NCI-H510A (cell line): Measurements from ENCODE around the gene ZNF768.
"Not testable (repeated sequence)": the region's sequence is repeated elsewhere in the genome, so short reads cannot be mapped to it uniquely, and the experiment has no call there.

Source experiments
- DNase-seq: peaks from one replicate; lab custom pipeline; 2025; lab: John Stamatoyannopoulos, UW

Gene ZNF768

GRCh38 chr16:30509081-30509765 is 17.1 kb downstream of the ZNF768 start:
- no peak for DNase-seq

DNA sequence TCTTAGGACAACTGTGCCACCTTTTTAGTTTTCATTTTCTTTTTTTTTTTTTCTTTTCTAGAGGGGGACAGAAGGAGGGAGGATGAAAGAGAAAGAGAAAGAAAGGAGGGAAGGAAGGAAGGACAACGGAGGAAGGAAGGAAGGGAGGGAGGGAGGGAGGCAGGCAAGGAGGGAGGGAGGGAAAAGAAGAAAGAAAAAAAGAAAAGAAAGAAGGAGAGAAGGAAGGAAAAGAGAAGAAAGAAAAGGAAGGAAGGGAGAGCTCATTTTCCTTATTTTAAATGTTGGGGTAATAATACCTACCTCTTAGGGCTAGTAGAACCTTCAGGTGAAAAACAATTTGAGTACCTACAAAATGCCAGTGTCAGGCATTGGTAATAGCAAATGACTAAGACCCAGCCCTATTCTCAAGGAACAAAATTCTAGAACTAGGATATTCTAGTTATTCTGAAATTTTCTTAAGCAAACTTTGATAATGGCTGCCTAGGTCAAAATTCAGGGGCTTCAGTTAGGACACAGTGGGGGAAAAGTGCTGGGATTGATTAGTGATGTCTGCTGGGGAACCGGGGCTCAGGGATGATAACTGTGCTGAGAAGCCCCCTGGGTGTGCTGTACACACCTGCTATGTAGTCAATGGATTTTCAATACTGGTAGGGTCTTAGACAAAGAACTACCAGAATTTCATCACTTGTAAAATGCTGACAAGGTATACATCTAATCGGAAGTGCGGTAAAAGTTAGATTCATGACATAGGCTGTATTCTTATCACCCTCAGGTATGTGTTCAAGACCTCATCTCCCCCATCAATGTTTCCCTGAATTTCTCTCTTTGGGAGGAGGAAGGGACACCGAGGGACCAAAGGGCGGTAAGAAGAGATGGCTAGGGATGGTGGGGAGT is 22.7 kb downstream of the ZNF768 start:
- DNase-seq: no peak

- DNase-seq: no peak
Measured at GRCh38 chr16:30499284-30499683, 27.1 kb downstream of the ZNF768 start.

DNA sequence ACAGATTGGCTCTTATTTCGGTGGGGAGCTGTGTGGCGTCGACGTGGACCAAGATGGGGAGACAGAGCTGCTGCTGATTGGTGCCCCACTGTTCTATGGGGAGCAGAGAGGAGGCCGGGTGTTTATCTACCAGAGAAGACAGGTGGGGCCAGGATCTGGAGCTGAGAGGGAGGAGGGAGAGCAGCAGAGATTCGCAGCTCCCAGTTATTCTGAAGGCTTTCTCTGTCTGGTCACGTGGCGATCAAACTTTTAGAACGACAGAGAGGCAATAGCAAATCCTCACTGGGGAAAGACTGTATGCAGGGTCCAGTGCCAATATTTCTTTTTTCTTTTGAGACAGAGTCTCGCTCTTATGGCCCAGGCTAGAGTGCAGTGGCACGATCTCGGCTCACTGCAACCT is 31.7 kb downstream of the ZNF768 start:
- no peak for DNase-seq

DNA sequence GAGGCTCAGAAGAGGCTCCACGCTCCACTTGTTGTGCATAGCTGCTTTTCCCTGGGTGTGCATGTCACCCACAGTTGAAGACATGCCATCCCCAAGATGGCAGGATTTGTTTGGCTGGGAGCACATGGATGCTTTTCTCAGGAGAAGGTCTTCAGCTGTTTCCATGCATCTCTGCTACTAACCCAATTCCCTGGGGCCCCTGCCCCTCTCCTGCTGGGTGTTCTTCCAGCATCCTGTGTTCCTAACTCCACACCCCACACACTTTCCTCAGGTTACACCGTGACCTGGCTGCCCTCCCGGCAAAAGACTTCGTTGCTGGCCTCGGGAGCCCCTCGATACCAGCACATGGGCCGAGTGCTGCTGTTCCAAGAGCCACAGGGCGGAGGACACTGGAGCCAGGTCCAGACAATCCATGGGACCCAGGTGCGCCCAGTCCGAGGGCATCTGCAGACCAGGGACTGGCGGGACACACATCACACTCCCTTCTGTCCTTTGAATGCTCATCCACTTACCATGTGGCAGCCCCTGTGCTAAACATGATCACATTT is 32.4 kb downstream of the ZNF768 start:
- no peak for DNase-seq

GRCh38 chr16:30491744-30492308 is 34.5 kb downstream of the ZNF768 start:
- no peak for DNase-seq

GRCh38 chr16:30491229-30491628 is 35.1 kb downstream of the ZNF768 start:
- no peak for DNase-seq

GRCh38 chr16:30490210-30490609 is 36.2 kb downstream of the ZNF768 start:
- DNase-seq: no peak

DNA sequence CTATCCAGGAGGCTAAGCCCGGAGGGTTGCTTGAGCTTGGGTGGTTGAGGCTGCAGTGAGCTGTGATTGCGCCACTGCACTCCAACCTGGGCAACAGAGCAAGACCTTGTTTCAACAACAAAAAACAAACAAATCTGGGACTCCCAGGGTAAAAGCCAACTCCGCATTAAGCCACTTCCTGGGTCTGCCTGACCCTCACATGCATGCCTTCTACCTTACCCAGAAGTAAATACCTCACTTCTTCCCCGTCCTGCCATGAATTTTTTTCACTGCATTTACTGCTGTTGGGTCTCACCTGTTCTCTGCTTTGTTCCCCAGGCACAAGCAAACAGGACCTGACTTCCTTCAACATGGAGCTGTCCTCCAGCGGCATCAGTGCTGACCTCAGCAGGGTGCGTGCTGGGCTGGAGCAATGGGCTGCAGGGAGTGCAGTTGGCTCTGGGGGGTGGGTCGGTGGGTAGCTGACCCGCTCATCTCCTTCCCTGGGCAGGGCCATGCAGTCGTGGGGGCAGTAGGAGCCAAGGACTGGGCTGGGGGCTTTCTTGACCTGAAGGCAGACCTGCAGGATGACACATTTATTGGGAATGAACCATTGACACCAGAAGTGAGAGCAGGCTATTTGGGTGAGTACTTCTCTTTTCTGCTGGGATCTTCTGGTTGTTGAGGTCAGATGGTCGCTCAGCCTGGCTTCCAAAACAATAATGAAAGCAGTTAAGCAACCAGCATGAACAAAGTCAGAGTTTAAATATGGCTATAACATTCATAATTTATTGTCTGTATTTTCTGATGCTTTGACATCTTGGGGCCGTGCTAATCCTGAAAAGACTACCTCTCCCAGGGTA is 37.4 kb downstream of the ZNF768 start:
- no peak for DNase-seq

DNA sequence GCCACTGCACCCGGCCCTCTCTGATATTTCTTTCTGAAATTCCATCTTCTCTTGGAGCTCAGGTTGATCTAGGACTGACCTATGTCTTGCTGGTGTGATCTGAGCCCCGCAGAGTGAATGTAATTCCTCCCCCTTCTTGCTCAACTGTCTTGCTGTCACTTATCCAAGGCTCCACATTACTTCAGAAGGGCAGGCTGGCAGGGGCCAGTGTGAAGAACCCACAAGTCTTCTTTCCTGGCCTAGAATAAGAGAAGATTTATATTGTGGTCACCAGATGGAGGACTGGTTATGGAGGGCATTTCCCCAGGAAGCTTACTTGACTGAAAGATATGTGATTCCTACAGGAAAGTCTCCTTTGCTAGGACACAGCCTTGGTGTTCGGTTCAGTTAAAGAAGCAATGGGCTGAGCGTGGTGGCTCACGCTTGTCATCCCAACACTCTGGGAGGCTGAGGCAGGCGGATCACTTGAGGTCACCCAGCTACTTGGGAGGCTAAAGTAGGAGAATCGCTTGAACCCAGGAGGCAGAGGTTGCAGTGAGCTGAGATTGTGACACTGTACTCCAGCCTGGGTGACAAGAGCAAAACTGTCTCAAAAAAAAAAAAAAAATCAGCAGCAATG is 40.4 kb downstream of the ZNF768 start:
- no peak for DNase-seq

DNA sequence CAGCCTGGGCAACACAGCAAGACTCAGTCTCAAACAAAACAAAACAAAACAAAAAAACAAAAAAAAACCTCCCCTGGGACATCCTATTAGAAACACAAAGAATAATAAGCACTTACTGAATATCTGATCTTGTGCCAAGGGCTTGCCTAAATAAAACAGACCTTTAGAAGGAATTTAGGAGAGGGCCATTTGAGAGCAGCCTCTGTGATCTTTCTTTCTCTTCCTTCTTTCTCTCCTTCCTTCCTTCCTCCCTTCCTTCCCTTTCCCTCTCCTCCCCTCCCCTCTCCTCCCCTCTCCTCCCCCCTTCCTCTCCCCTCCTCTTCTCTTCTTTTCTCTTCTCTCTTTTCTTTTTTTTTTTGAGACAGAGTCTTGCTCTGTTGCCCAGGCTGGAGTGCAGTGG is 41.5 kb downstream of the ZNF768 start:
- no peak for DNase-seq

DNA sequence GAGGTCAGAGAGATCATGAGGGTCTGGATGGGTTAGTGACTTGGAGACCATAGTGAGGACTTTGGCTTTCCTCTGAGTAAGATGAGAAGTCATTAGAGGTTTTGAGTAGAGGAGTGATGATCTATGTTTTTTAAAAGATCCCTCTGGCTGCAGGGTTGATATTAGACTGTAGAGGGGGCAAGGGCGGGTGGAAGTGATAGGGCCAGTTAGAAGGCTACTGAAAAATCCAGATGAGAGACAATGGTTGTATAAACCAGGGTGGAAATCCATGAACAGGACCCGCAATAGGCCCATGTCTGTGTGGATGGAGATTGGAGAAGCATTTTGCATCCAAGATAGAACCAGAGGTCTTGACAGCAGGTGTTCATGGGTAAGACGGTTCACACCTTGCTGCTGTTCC is 44.0 kb downstream of the ZNF768 start:
- DNase-seq: no peak

DNA sequence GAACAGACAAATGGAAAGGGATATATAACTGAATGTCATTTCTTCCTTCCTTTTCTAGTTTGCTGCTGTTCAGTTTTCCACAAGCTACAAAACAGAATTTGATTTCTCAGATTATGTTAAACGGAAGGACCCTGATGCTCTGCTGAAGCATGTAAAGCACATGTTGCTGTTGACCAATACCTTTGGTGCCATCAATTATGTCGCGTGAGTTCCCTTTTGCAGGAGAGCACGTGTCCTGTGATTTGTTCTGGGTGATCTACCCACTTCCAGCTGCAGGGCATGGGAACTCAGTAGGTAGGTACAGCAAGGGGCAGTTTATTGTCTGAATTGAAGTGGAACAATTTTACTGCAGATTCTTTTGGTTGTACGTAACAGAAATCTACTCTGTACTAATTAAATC is 45.0 kb downstream of the ZNF768 start:
- DNase-seq: no peak

DNA sequence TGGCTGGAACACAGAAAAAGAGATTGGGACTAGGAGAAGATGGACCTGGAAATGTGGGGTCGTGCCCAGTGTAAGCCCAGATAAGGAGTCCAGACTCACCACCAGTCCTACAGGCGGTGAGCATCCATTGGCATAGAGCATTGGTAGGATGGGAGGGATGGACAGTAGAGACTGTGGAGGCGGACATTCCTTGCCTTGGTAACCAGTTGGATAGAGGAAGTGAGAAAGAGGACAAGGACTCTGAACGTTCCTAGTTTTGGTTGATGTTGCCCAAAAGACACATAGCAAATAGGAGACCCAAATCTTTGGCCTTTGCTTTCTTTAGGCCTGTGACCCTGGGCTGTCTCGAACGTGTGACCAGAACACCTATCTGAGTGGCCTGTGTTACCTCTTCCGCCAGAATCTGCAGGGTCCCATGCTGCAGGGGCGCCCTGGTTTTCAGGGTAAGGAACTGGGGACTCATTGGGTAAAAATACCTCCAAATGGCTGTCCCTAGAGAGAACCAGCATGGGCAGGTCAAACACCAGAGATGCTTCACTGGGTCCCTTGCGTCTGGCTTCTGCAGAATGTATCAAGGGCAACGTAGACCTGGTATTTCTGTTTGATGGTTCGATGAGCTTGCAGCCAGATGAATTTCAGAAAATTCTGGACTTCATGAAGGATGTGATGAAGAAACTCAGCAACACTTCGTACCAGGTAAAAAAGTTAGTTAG is 47.4 kb downstream of the ZNF768 start:
- DNase-seq: no peak

- not testable (repeated sequence) for DNase-seq
Measured at GRCh38 chr16:30477773-30478172, 48.6 kb downstream of the ZNF768 start.

- no peak for DNase-seq
Measured at GRCh38 chr16:30476991-30477390, 49.4 kb downstream of the ZNF768 start.

GRCh38 chr16:30474684-30475083 is 51.7 kb downstream of the ZNF768 start:
- no peak for DNase-seq

GRCh38 chr16:30474074-30474452 is 52.3 kb downstream of the ZNF768 start:
- no peak for DNase-seq
